Measurements from ENCODE around the gene ARHGAP45.
A peak's percentile ranks its signal among the peaks of the same experiment; 100 is the strongest.

GRCh38 chr19:1103132-1103707, 36.3 kb downstream of the ARHGAP45 start:
- TF ChIP-seq CTCF (IDR thresholded peaks at IDR 0.05) (no peak), POLR2A (IDR thresholded peaks at IDR 0.05; ENCODE audit: low read depth) (no peak), EP300 (IDR thresholded peaks at IDR 0.05) (peak; percentile 4), POLR2AphosphoS5 (IDR thresholded peaks at IDR 0.05) (no peak)
